Placental pericyte (primary cell): Measurements from ENCODE around the gene TP53BP2. TPM values are rescaled to one million over a fixed set of nuclear protein-coding genes. Genes with fewer than 3 reads are reported as not detected.

Source experiments
- total RNA-seq: library from RNA; depleted of rRNA; stranded (reverse); fragments of >200 nt; gene quantifications from 2 replicates; pipeline ENCODE4 v1.2.3, GENCODE V29; 2012

TP53BP2 gene
- 36.4 and 58.6 TPM in 2 replicates for total RNA-seq

GRCh38 chr1:223845810-223846682 lies at the start of gene TP53BP2:
TSS of gene TP53BP2 (minus strand) at chr1:223845947. CDS start at chr1:223845680, 267 bp downstream.

Other genes with a start within 250 kb of the TP53BP2 start
- not detected in 2 replicates for gene CAPN8, start 180.2 kb downstream of the TP53BP2 start, total RNA-seq
- gene CAPN2, start 133.4 kb downstream of the TP53BP2 start, total RNA-seq: 307 and 550 TPM in 2 replicates